H1 (cell line): Measurements from ENCODE around the gene NDUFS4. TPM values are rescaled to one million over a fixed set of nuclear protein-coding genes. Genes with fewer than 3 reads are reported as not detected.
A peak's percentile ranks its signal among the peaks of the same experiment; 100 is the strongest.

Experiments
- CTCF ChIA-PET: fragments of 300-600 bp; sonication (Branson Sonifier 250); formaldehyde crosslinking; loops from one replicate; lab custom pipeline; 2021; ENCODE audit not compliant: partially characterized antibody; lab: Charles Lee
- POLR2A ChIA-PET: fragments of 300-600 bp; sonication (Branson Sonifier 250); formaldehyde crosslinking; loops from one replicate; lab custom pipeline; 2021; ENCODE audit warnings: inconsistent platforms; ENCODE audit not compliant: partially characterized antibody; lab: Charles Lee
- DNase-seq, 2 experiments: peaks; one replicate each; pipeline versions ENCODE4 v3.0.0 to v3.0.0-alpha.2; 2010 to 2022; ENCODE audit warnings: low spot score in 2 of 2, low read depth in 1 of 2, mixed read lengths in 1 of 2
- FAIRE-seq: peaks from 2 replicates; lab custom pipeline; 2011; peaks lifted over from hg19 to GRCh38; lab: Jason Lieb, UNC
- H2AFZ ChIP-seq: 2 replicates; pipeline ENCODE4 v1.8.1; 2012; ENCODE audit warnings: low read length, inconsistent platforms
- H2AK5ac ChIP-seq: 2 replicates; pipeline ENCODE4 v1.6.1; 2013; ENCODE audit warnings: low read depth, low read length
- H2BK120ac ChIP-seq: replicated peaks from 2 replicates; pipeline ENCODE3; 2013; ENCODE audit warnings: low read depth, low read length, inconsistent platforms
- H2BK12ac ChIP-seq: 2 replicates; pipeline ENCODE4 v1.6.1; 2013; ENCODE audit warnings: low read depth, low read length
- H2BK15ac ChIP-seq: 2 replicates; pipeline ENCODE4 v1.6.1; 2013; ENCODE audit warnings: low read length
- H2BK20ac ChIP-seq: 2 replicates; pipeline ENCODE4 v1.6.1; 2013; ENCODE audit warnings: low read length
- H2BK5ac ChIP-seq: 2 replicates; pipeline ENCODE4 v1.6.1; 2013; ENCODE audit warnings: low read depth, low read length
- H3K14ac ChIP-seq: 2 replicates; pipeline ENCODE4 v1.6.1; 2013; ENCODE audit warnings: inconsistent platforms; ENCODE audit not compliant: insufficient read length
- H3K18ac ChIP-seq: 2 replicates; pipeline ENCODE4 v1.6.1; 2013; ENCODE audit warnings: low read length; ENCODE audit errors: extremely low read depth
- H3K23ac ChIP-seq: 2 replicates; pipeline ENCODE4 v1.6.1; 2013; ENCODE audit warnings: inconsistent platforms; ENCODE audit not compliant: insufficient read length
- H3K23me2 ChIP-seq: 2 replicates; pipeline ENCODE4 v1.6.1; 2013; ENCODE audit warnings: low read depth, low read length
- H3K27ac ChIP-seq: 2 replicates; pipeline ENCODE4 v1.6.1; 2011; ENCODE audit warnings: low read depth, low read length, inconsistent platforms
- H3K27me3 ChIP-seq, 4 experiments: replicated peaks in 1 of 4; 1 replicate in 1 of 4; 2 replicates in 3 of 4; pipeline versions ENCODE4 v1.6.1 to v1.8.1; 2011 to 2013; ENCODE audit warnings: low read length in 3 of 4, mild to moderate bottlenecking in 3 of 4, inconsistent platforms in 2 of 4, mixed read lengths in 2 of 4, moderate library complexity in 1 of 4; ENCODE audit not compliant: control insufficient read depth in 3 of 4, insufficient read depth in 3 of 4; ENCODE audit errors: extremely low read depth in 1 of 4
- H3K36me3 ChIP-seq, 4 experiments: 2 replicates each; pipeline versions ENCODE4 v1.6.1 to v1.8.1; 2011 to 2013; ENCODE audit warnings: mild to moderate bottlenecking in 4 of 4, low read length in 3 of 4, moderate library complexity in 2 of 4, control low read depth in 1 of 4, inconsistent platforms in 1 of 4; ENCODE audit not compliant: insufficient read depth in 4 of 4, control insufficient read depth in 2 of 4
- H3K4ac ChIP-seq: replicated peaks from 2 replicates; pipeline ENCODE3; 2013; ENCODE audit warnings: low read length, low read depth, mixed read lengths, inconsistent platforms; ENCODE audit not compliant: insufficient read length
- H3K4me1 ChIP-seq, 4 experiments: replicated peaks in 1 of 4; 1 replicate in 1 of 4; 2 replicates in 3 of 4; pipeline versions ENCODE4 v1.6.1 to v1.8.1; 2011 to 2013; ENCODE audit warnings: low read length in 3 of 4, inconsistent platforms in 2 of 4, mixed read lengths in 1 of 4; ENCODE audit not compliant: insufficient read depth in 4 of 4, control insufficient read depth in 3 of 4
- H3K4me2 ChIP-seq, 2 experiments: 2 replicates each; pipeline versions ENCODE4 v1.6.1 to v1.8.1; 2011 to 2013; ENCODE audit warnings: low read depth in 2 of 2, low read length in 2 of 2, control low read depth in 1 of 2, inconsistent platforms in 1 of 2, mild to moderate bottlenecking in 1 of 2; ENCODE audit not compliant: insufficient read depth in 1 of 2
- H3K4me3 ChIP-seq, 4 experiments: fragments of 200-600, 300-600 bp in 1 of 4; sonication (generic), shearing (Covaris generic), sonication (Bioruptor Twin) in 1 of 4; 2 replicates each; pipeline versions ENCODE4 v1.5.1 to v1.8.1; 2011 to 2016; ENCODE audit warnings: low read length in 4 of 4, low read depth in 3 of 4, control low read depth in 2 of 4, inconsistent platforms in 2 of 4, mild to moderate bottlenecking in 2 of 4, mixed read lengths in 1 of 4, moderate library complexity in 1 of 4; ENCODE audit not compliant: insufficient read depth in 2 of 4; ENCODE audit errors: extremely low read depth in 1 of 4
- H3K56ac ChIP-seq: replicated peaks from 2 replicates; pipeline ENCODE3; 2013; ENCODE audit warnings: low read depth, mild to moderate bottlenecking, mixed read lengths, low read length, inconsistent platforms; ENCODE audit not compliant: insufficient read length
- H3K79me1 ChIP-seq: 2 replicates; pipeline ENCODE4 v1.6.1; 2013; ENCODE audit warnings: low read depth, low read length, control low read depth
- H3K79me2 ChIP-seq, 2 experiments: 2 replicates each; pipeline versions ENCODE4 v1.6.1 to v1.8.1; 2012 to 2013; ENCODE audit warnings: low read length in 2 of 2, mild to moderate bottlenecking in 2 of 2, inconsistent platforms in 1 of 2; ENCODE audit not compliant: insufficient read depth in 2 of 2, control insufficient read depth in 1 of 2
- H3K9ac ChIP-seq, 4 experiments: replicated peaks in 1 of 4; 1 replicate in 1 of 4; 2 replicates in 3 of 4; pipeline versions ENCODE4 v1.6.1 to v1.8.1; 2011 to 2013; ENCODE audit warnings: low read depth in 3 of 4, low read length in 3 of 4, control low read depth in 2 of 4, mild to moderate bottlenecking in 2 of 4, moderate library complexity in 2 of 4, inconsistent platforms in 1 of 4; ENCODE audit errors: extremely low read depth in 1 of 4
- H3K9me3 ChIP-seq, 2 experiments: 2 replicates each; pipeline versions ENCODE4 v1.6.1 to v1.8.1; 2012 to 2013; ENCODE audit warnings: mild to moderate bottlenecking in 2 of 2, moderate library complexity in 2 of 2, control low read depth in 1 of 2, inconsistent platforms in 1 of 2, low read depth in 1 of 2, low read length in 1 of 2, mixed read lengths in 1 of 2; ENCODE audit not compliant: insufficient read depth in 2 of 2
- H4K20me1 ChIP-seq, 2 experiments: replicated peaks in 1 of 2; 2 replicates each; pipeline versions ENCODE3 to v1.8.1; 2011 to 2013; ENCODE audit warnings: inconsistent platforms in 2 of 2, low read length in 2 of 2, mild to moderate bottlenecking in 1 of 2; ENCODE audit not compliant: insufficient read depth in 2 of 2, control insufficient read depth in 1 of 2
- H4K5ac ChIP-seq: 2 replicates; pipeline ENCODE4 v1.6.1; 2013; ENCODE audit warnings: low read length, low read depth, mixed read lengths, inconsistent platforms; ENCODE audit not compliant: insufficient read length
- H4K8ac ChIP-seq: 2 replicates; pipeline ENCODE4 v1.8.0; 2013; ENCODE audit warnings: mild to moderate bottlenecking, moderate library complexity, low read length, inconsistent platforms; ENCODE audit not compliant: insufficient read depth; ENCODE audit errors: extremely low read depth
- H4K91ac ChIP-seq: replicated peaks from 2 replicates; pipeline ENCODE3; 2013; ENCODE audit warnings: low read length, mixed read lengths, inconsistent platforms; ENCODE audit not compliant: insufficient read length
- CREB1 ChIP-seq: IDR thresholded peaks from 2 replicates; pipeline ENCODE4 v1.6.1; 2012; ENCODE audit warnings: inconsistent platforms
- CTBP2 ChIP-seq: IDR thresholded peaks from 2 replicates; pipeline ENCODE4 v1.7.0; 2011; ENCODE audit warnings: borderline replicate concordance, mild to moderate bottlenecking, moderate library complexity, mixed read lengths, low read length; ENCODE audit not compliant: insufficient read depth, insufficient read length
- E2F6 ChIP-seq: IDR thresholded peaks from 2 replicates; pipeline ENCODE4 v1.6.1; 2012; ENCODE audit warnings: inconsistent platforms
- HDAC6 ChIP-seq: IDR thresholded peaks from one replicate; pipeline ENCODE4 v1.7.1; 2012; ENCODE audit warnings: low read depth, mild to moderate bottlenecking, inconsistent platforms, low read length, moderate library complexity
- KDM5A ChIP-seq: fragments of 200-600 bp; IDR thresholded peaks from 2 replicates; pipeline ENCODE4 v1.7.1; 2012; ENCODE audit warnings: mild to moderate bottlenecking, low read length, inconsistent platforms, mixed read lengths
- POLR2AphosphoS5 ChIP-seq: IDR thresholded peaks from 2 replicates; pipeline ENCODE4 v1.6.1; 2011; ENCODE audit warnings: low read depth, low read length
- SP4 ChIP-seq: IDR thresholded peaks from 2 replicates; pipeline ENCODE4 v1.6.1; 2012; ENCODE audit warnings: low read length, inconsistent platforms
- TAF7 ChIP-seq: optimal IDR thresholded peaks from 2 replicates; pipeline ENCODE3; 2011; ENCODE audit warnings: low read depth, mild to moderate bottlenecking, inconsistent platforms, low read length, moderate library complexity, borderline replicate concordance
- WGBS, 2 experiments: shearing (Covaris generic) in 1 of 2; methylation state at CpG; one replicate each; pipeline versions ENCODE4 v1.1.6 to v1.1.7; 2013 to 2015; ENCODE audit warnings: low lambda C conversion rate in 2 of 2, mixed read lengths in 2 of 2, inconsistent platforms in 1 of 2, low coverage in 1 of 2, missing lambda C conversion rate in 1 of 2; ENCODE audit not compliant: insufficient replicate concordance in 2 of 2, insufficient coverage in 1 of 2, insufficient read length in 1 of 2; ENCODE audit errors: extremely low coverage in 1 of 2, missing lambda C conversion rate in 1 of 2; 5-methylcytosine and 5-hydroxymethylcytosine counted together
- polyA plus RNA-seq, 7 experiments: library from polyadenylated mRNA; depleted of rRNA in 3 of 7; stranded (reverse) in 5 of 7; unstranded in 2 of 7; fragments of >200 nt in 5 of 7; fragments of 200-250 nt in 2 of 7; gene quantifications; 1 replicate in 5 of 7; 2 replicates in 1 of 7; 4 replicates in 1 of 7; pipeline versions ENCODE4 v1.2.1 to v1.2.3, GENCODE V29; 2011 to 2013; ENCODE audit warnings: missing spikeins in 2 of 7, mixed read lengths in 2 of 7
- total RNA-seq: library from RNA; stranded (reverse); fragmentation: NEBNext Ultra II Directional; extraction: Animal tissue kit (Norgen Biotek cat#: 25700); gene quantifications from 2 replicates; pipeline ENCODE4 v1.2.1, GENCODE V29; 2021

Gene NDUFS4
- total and polyA plus RNA-seq, 2 of the 8 experiments (the other 6 are each of a cell fraction or from before 2014, with no cell fraction given), result 74.6 to 75.9 TPM

- Histone ChIP-seq H3K23me2 (no peaks in the 10 kb centered on the region), H4K91ac (no peak overlapping the region), H3K9ac (no peak overlapping the region), H3K4me1 (peaks cover 0 to 5% (median 0%) of the 10 kb centered on the region in 4 experiments; a peak in 1 of 7 replicates), H2BK5ac (no peak overlapping the region), H3K27me3 (no peaks in the 10 kb centered on the region), H3K4me3 (no peak overlapping the region), H2BK15ac (no peak overlapping the region), H3K14ac (no peak overlapping the region), H3K79me1 (no peaks in the 10 kb centered on the region), H2BK12ac (no peak overlapping the region), H3K4me2 (no peak overlapping the region), H4K8ac (no peak overlapping the region), H3K56ac (no peak overlapping the region), H2BK120ac (no peak overlapping the region), H3K36me3 (no peaks in the 10 kb centered on the region), H3K18ac (no peak overlapping the region), H2AFZ (no peak overlapping the region), H2AK5ac (no peak overlapping the region), H4K20me1 (no peaks in the 10 kb centered on the region), H2BK20ac (no peak overlapping the region), H3K9me3 (no peaks in the 10 kb centered on the region), H3K4ac (no peak overlapping the region), H3K79me2 (peaks cover 0 to 8% of the 10 kb centered on the region in 2 experiments; a peak in 1 of 4 replicates), H3K23ac (no peak overlapping the region), H3K27ac (no peak overlapping the region), H4K5ac (no peak overlapping the region)
- DNase-seq (no peak), FAIRE-seq (peak; percentile 13)
- CTCF ChIA-PET, result interaction anchor here (0.6 to 0.9 kb wide), 2 partner anchors 25 to 431 kb away, joined by 3 read pairs; no protein-coding TSS in a partner anchor
- POLR2A ChIA-PET, result no interaction called here
- WGBS, 2 experiments, result 98 to 100% methylated on average over 2 to 3 of the region's 3 CpGs
- TF ChIP-seq POLR2AphosphoS5, result no peak
- no peak for TF ChIP-seq E2F6
- no peak for TF ChIP-seq KDM5A
- TF ChIP-seq SP4, result no peak
- TF ChIP-seq HDAC6, result no peak
- no peak for TF ChIP-seq CTBP2
- no peak for TF ChIP-seq TAF7
- no peak for TF ChIP-seq CREB1
Measured at GRCh38 chr5:53616939-53617549, 56.6 kb downstream of the NDUFS4 start.
